Measurements from ENCODE around the gene PACSIN3.

DNA sequence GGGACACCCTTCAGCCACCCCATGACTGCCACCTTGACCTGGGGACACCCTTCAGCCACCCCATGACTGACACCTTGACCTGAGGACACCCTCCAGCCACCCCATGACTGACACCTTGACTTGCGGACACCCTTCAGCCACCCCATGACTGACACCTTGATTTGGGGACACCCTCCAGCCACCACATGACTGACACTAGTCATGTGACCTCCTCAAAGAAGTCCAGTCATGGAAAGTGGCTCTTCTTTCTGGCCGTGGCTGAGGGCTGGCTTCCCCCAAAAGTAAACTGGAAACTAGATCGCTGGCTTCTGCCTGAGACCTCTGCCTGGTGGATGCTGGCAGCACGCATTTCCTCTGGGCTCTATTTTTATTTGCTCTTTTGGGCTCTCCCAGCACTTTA lies 38.0 kb downstream of the PACSIN3 start:
- TF ChIP-seq, protein P1, sequence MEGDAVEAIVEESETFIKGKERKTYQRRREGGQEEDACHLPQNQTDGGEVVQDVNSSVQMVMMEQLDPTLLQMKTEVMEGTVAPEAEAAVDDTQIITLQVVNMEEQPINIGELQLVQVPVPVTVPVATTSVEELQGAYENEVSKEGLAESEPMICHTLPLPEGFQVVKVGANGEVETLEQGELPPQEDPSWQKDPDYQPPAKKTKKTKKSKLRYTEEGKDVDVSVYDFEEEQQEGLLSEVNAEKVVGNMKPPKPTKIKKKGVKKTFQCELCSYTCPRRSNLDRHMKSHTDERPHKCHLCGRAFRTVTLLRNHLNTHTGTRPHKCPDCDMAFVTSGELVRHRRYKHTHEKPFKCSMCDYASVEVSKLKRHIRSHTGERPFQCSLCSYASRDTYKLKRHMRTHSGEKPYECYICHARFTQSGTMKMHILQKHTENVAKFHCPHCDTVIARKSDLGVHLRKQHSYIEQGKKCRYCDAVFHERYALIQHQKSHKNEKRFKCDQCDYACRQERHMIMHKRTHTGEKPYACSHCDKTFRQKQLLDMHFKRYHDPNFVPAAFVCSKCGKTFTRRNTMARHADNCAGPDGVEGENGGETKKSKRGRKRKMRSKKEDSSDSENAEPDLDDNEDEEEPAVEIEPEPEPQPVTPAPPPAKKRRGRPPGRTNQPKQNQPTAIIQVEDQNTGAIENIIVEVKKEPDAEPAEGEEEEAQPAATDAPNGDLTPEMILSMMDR (IDR thresholded peaks at IDR 0.05) = no peak
- TF ChIP-seq POLR2A (IDR thresholded peaks at IDR 0.05) = no peak
